SK-N-DZ (cell line): ENCODE results near the gene PCP4.
"Not testable (repeated sequence)": the region's sequence is repeated elsewhere in the genome, so short reads cannot be mapped to it uniquely, and the experiment has no call there.

Source experiments
- DNase-seq: peaks from one replicate; pipeline ENCODE4 v3.0.0-alpha.2; 2015; ENCODE audit warnings: low spot score

Gene PCP4

DNA sequence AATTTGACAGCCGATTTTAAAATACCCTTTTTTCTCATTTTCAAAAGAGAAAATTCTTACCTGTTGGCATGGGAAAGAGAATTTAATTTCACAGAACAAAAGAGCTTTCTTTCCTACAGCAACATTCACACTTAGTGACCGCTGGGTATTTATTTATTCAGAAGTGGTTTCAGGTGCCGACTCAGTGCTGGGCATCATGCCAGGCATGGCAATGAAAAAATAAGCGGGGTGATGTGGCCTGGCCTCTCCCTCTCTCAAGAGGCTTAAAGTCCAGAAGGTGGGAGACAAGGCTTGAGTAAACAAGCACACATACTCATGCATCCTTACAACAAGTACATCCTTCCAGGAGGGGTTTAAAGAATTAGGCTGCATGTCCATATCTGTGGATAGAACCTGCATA, 4.1 kb upstream of the PCP4 start:
- DNase-seq: no peak

DNA sequence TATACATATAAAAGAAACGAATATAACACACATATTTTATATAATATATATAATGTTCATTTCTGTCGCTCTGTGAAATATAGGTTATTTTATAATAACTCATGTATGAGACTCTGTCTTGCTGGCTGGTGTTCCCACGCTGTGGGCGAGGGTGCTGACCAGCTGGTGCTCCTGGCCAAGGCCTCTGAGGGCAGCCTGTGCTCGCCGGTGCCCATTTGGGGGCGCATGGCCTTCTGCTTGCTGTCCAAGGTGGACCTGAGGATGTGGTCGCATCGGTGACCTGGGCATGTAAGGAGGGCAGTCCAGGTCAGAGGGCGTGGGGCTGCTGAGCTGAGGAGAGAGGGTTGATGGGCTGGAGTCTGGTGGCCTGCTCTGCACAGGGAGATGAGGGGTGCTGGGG, 1.1 kb upstream of the PCP4 start:
- DNase-seq: no peak

DNA sequence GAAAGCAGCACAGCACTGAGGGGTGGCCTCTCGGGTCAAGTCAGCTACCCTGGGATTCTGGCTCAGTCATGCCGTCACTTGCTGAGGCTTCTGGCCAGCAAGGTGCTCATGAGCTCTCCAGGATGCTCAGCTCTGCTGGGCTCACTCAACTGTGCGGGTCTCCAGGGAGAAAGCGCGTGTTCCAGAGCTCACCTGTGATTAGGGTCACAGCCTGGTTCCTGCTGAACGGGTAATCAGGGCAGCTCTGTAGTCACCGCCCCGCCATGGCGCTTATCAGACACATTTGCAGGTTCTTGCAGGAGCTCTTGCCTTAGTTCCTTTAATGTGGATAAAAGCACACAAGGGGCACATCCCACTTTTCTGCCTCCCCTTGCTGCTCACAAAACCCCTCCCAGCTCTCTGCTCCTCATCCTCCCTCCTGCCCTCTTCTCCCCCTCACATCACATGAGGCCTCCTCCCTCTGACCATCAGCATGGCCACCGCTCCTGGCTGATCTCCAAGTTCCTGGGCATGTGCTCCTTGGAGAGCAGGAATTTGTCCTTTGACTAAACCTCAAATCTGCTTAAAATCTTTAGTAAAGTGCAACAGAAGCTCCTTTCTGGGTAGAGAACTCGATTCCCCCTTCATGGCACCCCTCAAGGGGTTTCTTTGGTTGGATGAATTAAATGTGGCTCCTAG, 2.0 kb downstream of the PCP4 start:
- no peak for DNase-seq

DNA sequence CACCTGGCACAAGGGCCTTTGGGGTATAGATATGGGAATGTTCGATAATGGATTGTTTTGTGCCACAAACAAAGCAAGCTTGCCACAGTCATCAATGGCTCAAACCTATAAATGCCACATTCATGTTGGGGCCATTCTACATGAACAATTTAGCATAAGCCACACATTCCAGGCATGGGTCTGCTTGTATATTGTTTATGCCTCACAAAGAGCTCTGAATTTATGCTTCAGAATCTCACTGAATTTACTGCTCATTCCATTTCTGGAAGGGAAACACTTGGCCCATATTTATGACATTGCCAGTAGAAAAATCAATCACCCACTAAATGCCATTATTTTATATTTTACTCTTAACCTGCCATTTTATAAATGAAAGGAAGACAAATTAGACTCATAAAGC, 6.4 kb downstream of the PCP4 start:
- DNase-seq: no peak

DNA sequence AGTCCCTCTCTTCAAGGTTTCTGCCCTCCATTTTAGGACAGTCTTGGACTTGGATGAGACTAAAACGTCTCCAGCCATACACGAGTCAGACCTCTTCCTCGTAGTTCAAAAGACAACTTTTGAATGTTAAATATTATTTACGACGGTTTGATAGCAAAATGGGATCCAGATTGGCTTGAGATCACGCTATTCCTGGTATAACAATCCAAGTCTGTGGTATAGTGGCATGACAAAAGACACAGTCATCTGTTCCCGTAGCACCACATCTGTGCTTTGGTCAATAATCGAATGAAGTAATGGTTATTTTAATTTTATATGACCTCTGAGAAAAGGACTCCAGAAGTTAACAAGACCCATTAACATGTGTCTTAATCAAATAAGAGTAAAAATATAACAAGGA, 7.0 kb downstream of the PCP4 start:
- no peak for DNase-seq

DNA sequence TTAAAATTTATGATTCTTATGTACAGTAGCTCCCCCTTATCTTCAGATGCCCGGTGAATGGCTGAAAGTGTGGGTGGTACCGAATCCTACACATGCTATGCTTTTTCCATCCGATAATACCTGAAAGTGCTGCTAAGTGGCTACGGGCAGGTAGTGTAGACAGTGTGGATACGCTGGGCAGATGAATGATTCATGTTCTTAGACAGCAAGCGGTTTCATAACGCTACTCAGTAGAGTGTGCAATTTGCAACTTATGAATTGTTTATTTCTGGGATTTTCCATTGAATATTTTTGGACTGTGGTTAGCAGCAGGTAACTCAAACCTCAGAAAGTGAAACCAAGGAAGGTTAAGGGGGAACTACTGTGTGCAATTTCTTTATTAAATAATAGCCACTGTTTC, 7.5 kb downstream of the PCP4 start:
- no peak for DNase-seq

DNA sequence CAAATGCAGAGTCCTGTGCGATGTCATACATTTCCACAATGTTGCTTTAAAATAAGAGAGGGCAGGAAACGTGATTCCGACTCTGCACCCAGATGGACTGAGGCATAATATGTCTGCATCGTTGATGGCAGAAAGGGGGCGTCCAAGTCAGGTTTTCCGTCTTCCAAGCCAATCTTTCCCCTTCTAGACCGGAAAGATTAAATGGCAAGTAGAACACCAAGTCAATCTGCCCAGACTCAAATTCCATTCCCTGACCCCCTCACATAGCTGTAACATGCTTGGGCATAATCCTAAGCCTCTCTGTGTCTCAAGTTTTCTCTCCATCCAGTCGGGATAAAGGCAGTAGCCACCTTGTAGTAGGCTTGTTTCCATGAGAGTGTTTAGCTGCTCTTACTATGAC, 14.4 kb downstream of the PCP4 start:
- DNase-seq: no peak

DNA sequence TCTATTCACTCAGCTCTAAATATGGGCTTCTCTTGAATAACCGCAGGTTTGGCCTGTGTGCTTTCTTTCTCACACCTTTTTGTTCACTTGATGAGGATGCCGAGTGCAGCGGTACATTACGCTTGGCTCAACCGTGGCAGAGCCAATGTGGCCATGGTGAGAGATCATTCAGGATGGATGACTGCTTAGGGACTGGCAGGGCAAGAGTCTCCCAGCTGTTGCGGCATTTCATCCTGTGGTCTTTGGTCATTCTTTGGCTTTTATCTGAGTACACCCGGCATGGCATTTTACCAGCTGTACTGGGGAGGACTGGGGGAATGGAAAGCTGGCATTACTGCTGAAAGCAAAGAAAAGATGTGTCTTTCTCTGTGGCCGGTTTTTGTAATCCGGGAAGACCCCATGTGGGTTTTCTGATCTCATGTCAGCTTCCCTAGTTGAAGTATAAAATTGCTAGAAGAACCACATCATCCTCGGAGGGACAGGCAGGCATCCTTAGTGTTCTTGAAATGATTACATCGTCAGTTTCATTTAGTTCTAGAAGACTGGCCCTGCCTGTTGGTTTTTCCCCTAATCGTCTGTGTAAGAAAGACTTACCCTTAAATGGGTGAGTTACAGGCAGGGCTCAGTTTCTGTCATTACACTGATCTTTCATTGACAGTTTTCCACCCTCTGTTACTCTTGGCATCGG, 15.1 kb downstream of the PCP4 start:
- no peak for DNase-seq

DNA sequence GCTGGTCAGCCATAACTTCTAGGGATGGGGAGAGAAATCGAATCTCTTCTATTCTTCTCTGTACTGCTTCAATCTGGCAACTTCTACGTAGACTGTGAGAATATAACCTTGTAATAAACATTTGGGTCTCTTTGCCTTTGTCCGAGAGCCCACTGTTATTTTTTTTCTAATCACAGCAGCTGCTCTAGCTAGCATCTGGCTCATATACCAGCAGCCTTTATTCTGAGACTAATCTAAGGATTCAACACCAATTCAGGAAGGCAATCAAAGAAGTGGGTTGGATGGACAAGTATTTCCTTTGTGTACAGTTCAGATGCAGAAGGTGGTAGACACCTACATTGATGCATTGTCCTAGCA, 15.6 kb downstream of the PCP4 start:
- DNase-seq: no peak

DNA sequence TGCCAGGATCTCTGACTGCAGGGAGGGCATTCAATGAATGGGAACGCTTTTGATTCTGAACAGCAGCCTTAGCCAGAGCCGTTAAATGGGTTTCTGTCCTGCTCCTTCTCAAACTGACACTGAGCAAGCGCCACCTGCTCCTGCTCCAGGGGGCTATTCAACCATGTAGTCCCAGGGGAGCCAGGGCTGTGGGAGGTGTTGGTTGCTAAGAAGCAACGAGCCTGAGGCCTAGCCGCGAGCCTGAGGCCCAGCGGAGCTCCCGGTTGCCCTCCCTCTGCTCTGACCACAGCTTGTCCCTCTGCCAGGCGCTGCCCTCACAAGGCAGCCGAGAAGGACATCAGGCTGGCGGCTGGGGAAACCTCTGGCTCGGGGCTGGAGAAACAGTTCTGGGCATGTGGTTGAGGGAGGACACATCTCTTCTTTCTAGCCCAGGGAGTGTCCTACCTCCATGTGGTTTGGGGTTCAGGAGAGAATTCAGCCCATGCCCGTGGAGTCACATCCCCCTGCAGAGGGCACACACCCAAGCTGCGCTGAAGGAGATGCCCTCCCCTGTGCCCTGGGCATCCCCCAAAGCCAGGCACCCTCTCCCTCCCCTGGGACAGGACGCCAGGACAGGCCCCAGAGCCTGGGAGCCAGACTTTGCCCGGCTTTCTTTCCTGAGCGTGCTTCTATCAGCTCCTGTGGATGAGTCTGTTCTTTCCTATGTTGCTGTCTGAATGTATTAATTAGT, 18.0 kb downstream of the PCP4 start:
- peak; percentile 93 for DNase-seq

DNA sequence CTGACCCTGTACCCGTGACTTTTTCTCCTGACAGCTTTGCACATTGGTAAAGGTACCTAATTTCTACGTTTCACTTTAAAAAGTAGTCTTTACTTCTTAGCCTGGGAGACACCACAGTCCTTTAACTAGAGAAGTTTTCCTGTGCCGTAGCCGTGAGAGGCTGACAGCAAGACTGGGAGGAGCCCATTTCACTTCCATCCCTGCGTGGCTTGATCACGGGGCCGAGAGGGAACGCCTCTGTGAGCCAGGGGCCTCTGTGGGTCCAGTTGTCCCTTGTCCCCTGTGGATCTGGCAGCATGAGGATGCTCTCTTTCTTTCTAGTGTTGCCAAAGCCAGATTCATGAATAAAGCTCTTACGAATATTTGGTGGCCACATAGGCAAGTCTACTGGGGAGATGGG, 21.6 kb downstream of the PCP4 start:
- DNase-seq: no peak

DNA sequence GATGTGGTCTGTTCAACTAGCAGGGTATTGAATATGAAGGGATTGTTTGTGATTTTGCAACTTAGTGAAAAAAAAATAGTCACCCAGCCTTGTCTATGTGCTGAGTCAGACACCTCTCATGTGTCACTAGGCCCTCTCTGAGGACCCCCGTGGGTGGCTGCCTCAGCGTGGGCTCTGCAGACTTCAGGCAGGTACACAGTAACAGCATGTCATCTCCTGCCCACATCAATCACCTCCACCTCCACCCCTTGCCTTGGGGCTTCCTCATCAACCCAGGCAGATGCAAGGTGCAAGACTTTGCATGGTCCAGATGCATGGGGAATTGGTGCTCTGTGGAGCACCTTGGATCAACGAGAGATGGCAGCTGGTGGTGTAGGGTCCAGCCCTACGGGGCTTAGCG, 23.9 kb downstream of the PCP4 start:
- DNase-seq: no peak

DNA sequence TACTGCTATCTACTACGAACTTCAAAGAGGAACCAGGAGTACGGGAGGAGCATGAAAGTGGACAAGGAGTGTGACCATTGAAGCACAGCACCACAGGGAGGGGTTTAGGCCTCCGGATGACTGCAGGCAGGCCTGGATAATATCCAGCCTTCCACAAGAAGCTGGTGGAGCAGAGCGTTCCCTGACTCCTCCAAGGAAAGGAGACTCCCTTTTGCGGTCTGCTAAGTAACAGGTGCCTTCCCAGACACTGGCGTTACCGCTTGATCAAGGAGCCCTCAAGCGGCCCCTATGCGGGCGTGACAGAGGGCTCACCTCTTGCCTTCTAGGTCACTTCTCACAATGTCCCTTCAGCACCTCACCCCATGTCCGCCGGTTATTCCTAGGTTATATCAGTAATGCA, 24.6 kb downstream of the PCP4 start:
- not testable (repeated sequence) for DNase-seq

DNA sequence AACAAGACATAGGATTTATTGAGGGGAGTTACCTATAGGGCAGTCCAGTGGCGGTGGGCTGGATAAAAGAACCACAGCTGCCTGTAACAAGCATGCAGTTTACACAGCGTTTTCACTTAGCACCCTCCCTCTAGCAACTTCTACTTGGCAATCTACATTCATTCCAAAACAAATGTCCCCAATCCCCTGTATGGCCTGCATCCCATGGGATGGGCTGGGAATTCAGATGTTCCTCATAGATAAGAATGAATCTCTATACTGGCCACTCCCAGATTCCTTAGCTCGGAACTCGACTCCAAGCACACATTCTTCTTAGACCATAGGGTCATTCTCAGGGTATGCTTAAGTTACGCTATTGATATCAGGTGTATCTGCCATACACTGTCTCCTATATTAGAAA, 33.3 kb downstream of the PCP4 start:
- no peak for DNase-seq

DNA sequence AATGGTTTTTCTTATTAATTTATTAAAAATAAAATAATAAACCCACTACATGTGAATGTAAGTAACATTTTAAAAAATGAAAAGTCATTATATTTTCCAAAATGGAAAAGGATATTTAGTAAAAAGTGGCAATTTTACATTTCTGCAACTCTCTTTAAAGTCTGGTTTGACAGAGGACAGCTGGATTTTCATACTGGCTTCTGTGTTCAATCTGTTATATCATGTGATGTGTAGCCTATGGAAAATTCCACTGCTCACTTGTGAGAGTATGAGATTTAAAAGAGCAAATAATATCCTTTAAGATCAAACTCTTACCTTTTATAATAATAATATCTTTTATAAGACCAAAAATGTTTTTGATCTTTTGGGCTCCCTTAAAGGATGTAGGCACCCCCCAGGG, 33.7 kb downstream of the PCP4 start:
- no peak for DNase-seq

DNA sequence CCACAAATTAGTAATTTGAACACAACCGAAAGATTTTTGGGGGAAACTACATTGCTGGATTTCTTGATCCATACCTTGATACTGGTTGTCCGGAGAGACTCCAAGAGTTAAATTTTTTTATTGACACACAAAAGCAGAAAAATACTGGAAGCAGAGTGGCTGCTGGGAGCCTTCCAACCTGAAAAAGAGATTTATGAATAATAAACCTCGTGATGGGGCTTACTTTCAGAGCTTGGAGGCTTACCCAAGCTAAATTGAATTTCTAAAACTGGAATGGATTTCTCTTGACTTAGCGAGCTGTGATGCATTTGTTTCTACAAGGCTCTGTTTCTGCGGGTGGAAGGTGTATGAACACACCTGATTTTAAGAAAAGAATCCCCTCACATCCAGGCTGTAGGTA, 35.7 kb downstream of the PCP4 start:
- no peak for DNase-seq

DNA sequence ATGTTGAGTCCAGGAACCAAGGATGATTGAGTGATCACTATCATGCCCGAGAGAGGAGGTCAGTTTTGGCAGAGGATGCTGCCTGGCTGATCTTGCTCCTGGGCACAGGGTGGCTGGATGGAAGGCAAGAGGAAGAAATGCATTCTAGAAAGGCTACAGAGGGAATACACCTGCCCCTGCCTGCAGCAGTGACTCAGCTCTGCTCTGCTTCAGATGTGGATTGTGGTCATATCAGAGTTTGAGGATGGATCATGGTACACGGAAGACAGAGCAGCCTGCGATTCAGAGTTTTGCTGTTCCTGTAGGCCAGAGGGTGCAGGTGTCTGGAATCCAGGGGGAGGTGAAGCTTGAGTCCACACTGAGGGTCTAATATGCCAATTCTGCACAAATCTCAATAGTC, 37.2 kb downstream of the PCP4 start:
- DNase-seq: no peak

DNA sequence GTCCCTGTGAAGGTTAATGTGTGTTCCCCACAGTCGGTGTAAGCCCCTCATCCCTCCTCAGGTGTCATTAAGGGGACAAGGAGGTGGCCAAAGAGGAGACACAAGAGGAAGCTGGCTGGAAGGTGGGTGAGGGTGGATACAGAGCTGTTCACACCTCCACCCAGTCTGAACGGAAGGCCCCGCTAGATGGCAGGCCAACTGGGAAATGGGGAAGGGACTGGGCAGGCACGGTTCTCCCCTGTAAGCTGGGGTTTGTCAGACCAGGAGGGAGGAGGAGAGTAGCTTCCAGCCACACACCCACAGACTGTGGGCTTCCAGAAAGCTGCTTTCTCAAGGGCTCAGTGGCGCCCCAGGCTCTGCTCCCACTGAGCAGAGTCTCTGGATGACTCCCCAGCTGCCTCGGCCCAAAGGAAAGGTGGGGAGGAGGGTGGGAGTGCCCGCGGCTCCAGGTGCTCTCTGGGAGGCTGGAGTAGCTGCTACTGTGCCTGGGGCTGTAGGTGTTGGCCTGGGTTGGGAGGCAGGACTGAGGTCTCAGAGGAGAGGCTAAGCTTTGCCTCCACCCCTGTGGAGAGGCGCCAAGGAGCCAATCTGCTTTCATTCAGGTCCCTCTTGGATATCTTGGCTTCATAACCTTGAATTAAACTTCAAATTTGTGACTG, 41.2 kb downstream of the PCP4 start:
- DNase-seq: no peak

DNA sequence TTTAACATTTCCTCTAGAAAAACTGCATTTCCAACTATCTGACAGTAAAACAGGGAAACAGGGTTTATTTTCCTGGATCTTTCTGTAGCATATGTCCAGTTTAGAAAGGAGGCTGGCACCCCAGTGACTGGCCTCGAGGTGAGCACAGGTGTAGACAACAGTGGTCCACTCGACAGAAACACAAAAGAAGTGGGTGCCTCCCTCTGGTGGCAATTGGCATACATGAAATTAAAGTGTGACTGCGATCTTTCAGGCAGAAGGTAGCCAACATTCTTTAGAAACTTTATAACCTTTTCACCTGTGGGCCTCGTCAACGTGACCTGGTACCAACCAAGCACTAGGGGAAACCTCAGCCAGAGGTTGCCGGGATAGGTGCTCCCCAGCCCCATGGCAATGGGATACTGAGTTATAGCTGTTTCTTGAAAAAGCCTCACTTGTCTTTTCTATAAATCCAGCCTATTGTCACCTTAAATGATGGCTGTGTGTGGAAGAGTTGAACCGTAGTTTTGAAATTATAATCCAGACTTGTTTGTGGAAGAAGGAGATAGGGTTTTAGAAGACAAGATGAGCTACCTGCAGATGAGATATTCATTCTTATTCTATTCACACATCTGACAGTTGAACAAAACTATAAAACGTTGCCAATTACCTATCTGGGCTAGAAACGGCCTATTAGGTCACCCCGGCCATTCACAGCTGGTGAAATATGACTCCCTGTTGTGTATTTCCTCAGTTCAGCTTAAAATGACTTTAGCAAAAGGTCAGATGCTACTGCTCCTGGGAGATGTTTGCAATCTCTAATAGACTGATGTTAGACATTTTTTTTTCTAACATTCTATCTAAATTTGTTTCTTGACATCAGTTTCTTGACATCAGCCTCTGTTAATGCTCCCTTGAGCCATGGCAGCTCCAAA, 44.3 kb downstream of the PCP4 start:
- no peak for DNase-seq

DNA sequence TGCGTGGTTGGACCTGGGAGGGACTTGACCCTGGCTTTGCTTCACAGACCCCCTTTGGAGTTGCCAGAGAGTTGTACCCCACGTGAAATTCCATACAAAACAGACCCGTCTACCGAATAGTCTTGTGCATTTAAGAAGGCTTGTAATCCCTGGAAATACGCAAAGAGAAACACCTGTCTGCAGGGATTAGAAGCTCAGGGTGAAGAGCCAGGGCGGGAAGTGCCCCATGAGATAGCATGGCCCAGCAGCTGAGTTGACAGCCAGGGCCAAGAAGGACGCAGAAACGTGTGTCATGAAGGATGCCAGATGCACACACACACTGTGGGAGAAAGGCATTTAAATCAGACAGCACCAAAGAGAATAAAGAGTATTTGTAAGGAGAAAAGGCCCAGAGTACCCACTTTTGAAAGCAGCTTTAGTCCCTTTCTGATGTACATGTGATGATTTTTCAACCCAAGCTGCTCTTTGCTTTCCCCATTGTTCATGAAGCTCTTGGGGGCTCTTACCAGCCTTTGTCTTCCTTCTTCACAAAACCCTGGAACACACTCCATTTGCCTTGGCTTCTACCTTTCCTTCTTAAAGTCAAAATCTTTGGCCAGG, 46.6 kb downstream of the PCP4 start:
- DNase-seq: no peak

DNA sequence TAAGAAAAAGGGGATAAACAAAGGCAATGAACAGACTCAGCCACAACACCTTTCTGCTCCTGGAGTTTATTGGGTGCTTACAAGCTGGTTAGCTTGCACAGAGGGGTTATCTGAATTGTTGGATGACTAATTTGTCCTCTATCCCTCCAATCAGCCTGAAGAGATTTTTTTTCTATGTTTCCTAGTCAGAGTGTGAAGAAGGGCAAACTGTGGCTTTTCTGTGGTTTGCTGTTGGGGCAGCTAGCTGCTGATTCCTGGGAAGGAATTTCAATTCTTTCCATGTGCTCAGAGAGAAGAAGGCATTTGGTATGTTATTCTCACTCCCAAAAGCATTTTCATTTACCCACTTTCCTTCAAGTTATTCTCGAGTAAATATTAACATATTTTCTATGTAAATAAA, 48.6 kb downstream of the PCP4 start:
- DNase-seq: no peak
